G401 (cell line): Measurements from ENCODE around the gene FOXG1. TPM values are rescaled to one million over a fixed set of nuclear protein-coding genes. Genes with fewer than 3 reads are reported as not detected.

Experiments used
- DNase-seq: peaks from one replicate; pipeline ENCODE4 v3.0.0-alpha.2; 2015; ENCODE audit warnings: low spot score
- in situ Hi-C: cut with HindIII; loops from 2 replicates; pipeline ENCODE4 v1.10.0; 2016; ENCODE audit warnings: low sequenced_read_pairs, mixed read lengths
- total RNA-seq: library from RNA; depleted of rRNA; stranded (reverse); fragments of >200 nt; shearing (Covaris generic); gene quantifications from 2 replicates; pipeline ENCODE4 v1.2.3, GENCODE V29; 2014; rRNA removed

Gene FOXG1
- total RNA-seq, result 0.25 TPM in 1 of 2 replicates, not detected in the other

DNA sequence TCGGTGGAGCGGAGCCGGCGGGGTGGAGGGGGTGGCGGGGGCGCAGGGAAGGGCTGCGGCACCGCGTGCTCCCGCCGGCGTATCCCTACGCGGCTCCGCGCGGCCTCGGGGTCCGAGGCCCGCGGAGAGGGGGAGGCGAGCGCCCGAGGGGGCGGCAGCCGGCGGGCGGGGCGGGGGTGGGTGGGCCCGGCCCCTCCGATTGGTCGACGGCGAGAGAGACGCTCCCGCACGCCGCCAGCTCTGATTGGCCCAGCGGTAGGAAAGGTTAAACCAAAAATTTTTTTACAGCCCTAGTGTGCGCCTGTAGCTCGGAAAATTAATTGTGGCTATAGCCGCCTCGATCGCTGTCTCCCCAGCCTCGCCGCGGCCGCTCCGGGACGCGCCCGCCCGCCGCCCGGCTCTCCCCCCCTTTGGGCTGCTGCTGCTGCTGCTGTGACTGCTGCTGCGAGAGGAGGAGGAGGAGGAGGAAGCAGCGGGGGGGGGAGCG, at the start of gene FOXG1:
FOXG1 (plus strand) TSS at position 319 of the 487 bp plus-strand sequence. CDS start 493 bp downstream, outside the sequence.
- in situ Hi-C loops, result no loop called here

DNA sequence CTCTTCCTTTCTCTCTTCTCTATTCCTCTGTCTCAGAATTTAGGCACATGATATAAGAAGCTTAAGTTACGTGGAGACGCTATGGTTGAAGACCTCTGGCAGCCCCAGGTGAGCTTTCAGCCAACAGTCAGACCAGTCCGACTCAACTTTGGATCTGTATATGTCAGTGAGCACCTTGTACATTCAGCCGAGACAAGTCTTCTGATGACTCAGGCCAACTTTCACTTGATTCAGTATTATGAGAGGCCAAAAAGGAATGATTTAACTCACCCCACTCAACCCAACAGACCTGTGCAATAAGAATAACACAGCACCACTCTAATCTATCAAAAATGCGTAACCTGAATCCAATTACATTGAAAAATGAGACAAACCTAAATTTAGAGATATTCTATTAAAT, 47.5 kb upstream of the FOXG1 start:
- no peak for DNase-seq
- in situ Hi-C loops, result no loop called here

More for the DNA sequence above, at the start of gene FOXG1:
- DNase-seq, result no peak

DNA sequence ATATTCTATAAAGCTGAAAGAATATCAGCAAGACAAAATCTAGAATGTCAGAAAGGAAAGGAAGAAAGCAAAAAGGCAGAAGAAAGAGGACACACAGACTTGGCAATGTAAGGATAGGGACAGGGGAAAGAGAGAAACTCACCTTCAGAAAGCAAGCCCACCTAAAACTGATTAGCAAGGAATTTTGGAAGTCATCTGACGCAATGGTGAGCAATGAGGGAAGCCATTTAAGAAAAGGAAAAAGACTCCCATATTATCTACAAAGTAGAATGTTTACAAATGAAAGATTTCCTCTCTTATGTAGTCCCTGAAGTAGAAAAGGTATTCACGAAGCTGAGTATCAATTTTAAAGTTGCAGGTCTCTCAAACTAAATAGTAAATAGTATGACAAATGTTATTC, 35.2 kb upstream of the FOXG1 start:
- DNase-seq, result no peak
- in situ Hi-C loops, result no loop called here

DNA sequence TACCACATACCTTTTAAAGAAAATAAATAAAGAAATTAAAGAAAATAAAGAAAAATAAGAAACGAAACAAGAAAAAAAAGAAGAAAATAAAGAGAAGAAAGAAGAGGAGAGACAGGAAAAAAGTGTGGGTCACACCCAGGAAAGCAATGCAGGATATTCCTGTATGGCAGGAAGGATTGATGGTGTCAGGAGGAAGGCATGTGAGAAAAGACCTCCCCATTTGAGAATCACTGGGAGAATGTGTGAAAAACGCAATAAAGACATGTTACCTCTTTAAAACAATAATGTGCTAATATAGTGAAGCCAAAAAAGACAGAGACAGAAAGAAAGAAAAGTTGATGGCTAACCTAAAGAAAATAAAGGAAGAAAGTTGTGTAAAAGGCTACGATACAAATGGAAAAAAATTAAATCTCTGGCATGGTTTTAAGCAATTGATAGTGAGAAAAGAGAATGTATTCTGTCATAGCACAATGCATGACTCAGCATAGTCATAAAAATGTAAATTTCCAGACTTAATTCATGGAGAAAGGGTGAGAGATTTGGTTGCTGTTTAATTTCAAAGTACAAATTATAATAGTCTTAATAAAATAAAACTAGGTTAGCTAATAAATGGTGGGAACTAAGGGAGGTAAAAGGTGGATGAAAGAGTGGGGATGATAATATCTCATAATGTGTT, 24.3 kb upstream of the FOXG1 start:
- DNase-seq, result no peak
- in situ Hi-C loops, result no loop called here

DNA sequence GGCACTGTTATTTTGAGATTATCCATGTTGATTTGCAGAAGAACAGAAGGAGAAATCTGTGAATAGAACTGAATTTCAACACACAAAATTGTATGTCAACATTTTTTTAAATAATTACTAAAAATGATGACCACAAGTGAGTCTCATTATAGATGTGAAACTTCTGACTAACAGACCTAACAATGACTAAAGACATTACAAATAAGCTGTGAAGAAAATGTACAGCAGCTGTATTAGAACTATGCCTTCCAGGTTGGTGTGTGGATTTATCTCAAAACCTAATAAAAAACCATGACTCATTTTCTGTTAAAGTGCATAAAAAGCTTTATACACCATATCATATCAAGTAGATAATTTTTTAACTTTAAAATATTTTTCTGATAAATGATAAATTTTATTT, 22.5 kb upstream of the FOXG1 start:
- DNase-seq, result no peak
- in situ Hi-C loops, result no loop called here

DNA sequence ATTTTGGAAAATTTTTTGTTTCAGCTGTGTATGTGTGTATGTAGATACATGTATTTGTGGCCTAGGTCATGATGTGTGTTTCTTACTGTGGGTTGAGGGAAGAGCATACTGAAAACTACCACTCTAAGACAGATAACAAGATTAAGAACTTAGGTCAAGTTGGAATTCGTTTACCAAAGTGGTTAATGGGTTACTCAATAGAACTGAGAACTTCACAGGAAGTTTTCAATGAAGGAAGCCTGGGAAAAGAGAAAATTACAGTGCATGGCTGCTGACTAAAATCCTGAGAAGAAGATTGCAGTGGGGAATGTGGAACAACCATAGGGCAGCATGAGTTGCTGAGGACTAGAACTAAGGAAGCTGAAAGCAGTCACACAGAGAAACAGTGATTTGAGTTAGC, 21.4 kb upstream of the FOXG1 start:
- in situ Hi-C loops, result no loop called here
- no peak for DNase-seq

DNA sequence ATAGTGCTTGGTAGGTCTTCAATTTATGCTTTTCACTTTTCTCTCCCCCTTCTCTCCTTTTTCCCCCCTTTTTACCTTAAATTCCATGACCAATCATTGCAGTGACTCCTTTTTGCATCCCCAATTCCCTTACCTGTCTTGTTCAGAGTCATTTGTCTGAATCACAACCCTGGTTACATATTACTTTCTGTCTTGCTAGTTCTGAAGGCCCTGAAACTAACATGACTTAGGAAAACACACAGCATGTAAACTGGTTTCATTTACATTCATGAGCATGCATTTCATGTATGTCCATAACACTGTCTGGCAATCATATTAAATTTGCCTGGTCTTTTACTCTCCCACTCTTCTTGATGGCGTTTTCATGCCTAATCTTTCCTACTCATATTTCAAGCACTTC, 20.3 kb upstream of the FOXG1 start:
- DNase-seq, result no peak
- in situ Hi-C loops, result no loop called here

DNA sequence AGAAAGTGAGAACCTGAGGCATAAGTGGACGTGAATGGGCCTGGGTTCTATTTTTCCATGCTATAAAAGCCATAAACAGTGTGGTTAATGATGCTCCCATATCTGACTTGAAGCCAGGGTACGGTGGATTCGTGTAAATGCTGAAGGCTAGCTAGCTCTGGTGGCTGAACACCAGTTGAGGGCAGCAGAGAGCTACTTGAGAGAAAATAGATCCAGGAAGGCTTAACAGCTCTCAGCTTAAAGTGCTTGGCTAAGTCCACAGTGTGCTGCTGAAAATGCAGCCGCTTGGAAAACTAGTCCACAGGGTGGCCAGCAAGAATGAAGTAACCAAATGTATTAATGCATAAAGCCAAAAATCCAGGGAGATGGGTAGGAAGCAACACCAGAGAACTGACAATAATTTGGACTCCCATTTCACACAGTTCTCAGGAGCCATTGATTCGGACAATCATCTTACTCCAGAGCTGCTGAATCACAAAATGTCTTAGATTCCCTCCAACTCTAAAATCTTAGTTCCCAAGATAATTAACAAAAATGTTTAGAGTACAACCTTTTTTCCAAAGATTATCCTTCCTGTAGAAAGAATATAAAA, 15.0 kb upstream of the FOXG1 start:
- DNase-seq, result peak; percentile 20
- in situ Hi-C loops, result no loop called here

DNA sequence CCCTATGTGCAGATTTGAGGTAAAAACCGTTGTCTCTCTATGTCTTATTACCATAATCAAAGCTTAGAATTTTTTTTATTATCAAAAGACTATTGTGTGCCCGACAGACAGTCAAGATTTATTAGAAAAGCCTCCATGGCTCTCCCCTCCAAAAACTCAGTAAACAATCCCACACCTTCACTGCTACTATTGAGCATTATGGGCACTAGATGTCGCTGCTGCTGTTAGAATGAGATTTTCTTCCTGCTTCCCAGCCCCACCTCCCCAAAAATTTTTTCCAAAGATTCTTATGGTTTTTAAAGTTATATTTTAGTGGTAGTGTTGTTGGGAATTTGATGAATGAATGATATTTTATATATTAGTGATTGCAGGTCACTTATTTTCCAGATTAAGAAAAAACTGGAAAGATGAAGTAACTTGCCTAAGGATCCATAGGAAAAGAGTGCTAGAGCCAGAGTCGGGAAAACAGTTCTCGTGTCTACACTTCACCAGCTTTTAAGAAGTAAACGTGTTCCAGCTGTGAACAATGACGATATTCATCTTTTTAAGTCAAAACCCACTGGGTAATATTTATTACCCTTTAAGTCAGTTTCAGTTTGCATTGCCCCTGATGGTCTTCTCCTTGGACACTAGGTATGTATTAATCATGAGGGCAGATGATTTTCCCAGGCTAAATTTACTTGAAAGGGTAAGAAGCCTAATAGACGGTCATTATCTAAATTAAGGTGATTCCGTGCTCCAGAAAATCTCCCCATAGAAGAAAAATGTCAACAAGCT, 12.2 kb upstream of the FOXG1 start:
- DNase-seq, result peak; percentile 21
- in situ Hi-C loops, result no loop called here

DNA sequence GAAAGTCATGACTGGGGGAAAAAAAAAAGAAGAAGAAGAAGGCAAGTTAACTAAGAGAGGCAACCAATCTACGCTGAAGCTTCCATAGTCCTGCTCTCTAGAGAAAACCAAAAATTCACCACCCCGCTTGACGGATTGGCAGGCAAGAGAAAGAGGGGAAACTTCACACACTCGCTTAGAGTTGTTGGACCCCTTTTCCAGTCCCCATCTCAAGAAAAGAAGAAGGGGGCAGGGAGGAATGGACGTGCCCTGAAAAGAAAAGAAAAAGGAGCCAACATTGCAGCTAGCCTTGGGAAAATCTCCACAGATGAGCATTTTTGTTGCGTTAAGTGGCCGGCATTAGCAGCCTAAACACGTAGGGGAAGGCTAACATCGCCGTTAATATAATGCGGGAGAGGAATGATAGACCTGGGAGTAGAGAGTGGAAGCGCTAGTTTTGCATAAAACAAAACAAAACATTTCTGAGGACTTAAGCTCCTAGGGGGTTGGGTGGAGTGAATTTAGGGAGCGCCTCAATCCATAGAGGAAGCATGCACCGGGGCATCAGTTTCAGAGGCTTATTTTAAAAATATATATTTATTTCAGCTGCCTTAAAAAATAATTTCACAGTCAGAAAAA, 11.3 kb upstream of the FOXG1 start:
- in situ Hi-C loops, result no loop called here
- no peak for DNase-seq

DNA sequence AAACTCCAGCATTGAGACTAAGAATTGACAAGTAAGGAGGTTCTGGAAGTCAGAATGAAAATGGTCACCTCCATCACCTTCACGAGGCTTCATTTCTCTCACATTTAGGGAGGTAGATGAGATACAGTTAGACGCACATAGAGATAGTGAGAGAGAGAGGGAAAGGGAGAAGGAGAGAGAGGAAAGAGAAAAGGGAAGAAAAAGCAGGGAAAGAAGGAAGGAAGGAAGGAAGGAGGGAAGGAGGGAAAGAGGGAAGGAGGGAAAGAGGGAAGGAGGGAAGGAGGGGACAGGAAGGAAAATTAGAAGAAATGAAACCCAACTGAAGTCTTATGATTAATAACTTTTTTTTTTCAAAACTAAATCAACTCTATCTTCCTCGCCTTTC, 10.7 kb upstream of the FOXG1 start:
- no peak for DNase-seq
- in situ Hi-C loops, result no loop called here

DNA sequence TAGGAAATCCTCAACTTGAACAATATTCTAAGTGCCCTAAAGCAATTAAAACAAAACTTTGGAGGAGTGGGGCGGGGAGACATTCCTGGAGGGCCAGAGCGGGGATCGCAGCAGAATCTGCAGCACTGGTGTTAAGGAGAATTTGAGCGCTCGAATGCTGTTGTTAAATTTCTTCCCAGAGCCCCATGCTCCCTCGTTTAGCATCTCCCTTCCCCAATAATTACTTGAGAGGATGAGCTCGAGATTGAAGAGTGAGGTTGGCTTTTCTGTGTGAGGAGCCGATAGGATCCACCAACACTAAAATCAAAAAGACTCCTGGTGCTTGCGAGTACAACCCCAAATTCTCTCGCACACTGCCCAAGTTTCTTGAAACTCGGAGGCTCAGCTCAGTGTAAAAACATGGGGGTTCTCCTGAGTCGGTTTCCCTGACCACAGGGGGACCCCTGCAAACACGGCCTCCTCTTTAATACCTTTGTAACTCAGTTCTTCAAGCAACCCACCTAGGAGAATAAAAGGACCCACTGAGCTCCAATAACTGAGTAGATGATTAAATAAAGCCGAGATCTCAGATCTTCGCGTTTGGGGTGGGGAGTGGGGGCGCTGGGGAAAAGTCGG, 10.2 kb upstream of the FOXG1 start:
- no peak for DNase-seq
- in situ Hi-C loops, result no loop called here

DNA sequence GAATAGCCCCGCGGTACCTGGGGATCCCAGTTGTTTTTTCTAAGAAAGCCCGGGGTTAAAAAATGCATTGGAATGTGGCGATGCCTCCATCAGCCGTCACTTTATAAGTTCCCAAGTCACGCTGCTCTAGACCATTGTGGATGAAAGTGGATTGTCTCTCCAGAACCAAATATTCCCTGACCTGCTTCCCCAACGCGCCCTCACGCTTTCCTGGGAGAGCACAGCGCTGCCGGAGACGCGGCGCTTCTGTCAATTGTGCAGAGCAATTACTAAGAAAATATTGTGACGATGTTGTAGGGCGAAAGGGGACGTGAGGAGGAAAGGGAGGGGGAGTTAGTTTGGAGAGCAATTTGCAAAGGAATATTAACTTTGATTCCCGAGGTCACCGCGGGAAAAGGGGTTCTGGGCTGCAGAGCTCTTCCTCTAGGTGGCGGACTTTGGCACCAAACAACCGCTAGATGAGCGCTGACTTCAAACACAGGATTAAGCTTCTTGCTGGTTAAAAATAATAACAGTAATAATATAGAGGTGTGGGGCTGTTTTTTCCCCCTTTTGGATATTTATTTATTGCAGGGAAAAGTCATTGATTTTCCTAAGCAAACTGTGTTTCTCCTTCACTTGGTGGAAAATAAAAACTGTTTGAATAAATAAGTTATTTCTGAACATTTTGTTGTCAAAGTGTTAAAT, 9.6 kb upstream of the FOXG1 start:
- in situ Hi-C loops, result no loop called here
- no peak for DNase-seq

DNA sequence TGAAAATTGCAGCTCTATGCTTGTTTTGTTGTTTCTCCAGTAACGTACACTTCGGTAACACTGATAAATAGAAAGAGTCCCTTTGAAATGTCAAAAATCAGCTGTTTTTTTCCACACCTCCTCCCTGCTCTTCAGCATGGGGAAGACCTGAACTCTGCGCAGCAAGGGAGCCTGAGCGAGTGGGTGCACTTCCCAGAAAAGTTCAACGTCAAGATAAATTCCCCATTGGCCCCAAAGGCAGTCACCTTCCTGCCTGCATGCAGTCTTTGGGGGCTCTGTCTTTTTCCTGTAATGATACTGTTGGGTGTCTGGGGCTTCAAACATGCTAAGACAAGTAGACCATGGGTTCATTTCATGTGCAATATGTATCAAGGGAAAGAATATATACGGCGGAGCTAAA, 8.8 kb upstream of the FOXG1 start:
- DNase-seq, result no peak
- in situ Hi-C loops, result no loop called here

DNA sequence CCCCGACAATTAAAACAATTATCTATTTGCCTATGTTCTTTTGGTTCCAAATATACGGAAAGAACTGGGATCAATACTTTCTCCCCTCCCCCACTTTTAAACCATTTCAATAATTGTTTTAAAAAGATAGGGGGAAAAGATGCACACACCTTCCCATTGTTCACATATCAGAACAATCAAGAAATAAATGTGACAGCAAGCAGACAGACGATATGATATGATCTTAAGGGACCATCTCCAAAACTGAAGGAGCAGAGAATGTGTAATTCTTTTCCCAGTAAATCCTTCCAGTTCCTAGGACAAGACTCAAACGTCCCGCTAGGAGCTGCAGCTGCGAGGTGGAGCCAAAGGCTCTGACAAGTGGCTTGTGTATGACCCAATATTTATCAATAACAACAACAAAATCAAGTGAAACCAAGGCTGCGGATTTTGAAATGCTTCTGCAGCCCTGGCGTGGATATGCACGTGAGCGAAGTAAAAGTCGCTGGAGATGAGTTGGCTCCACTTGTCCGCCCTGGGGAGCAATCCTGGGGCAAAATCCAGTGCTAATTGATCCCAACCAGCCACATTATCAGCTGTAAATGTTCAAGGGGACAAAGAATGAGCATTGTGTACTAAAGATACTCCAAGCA, 8.2 kb upstream of the FOXG1 start:
- in situ Hi-C loops, result no loop called here
- DNase-seq, result no peak

DNA sequence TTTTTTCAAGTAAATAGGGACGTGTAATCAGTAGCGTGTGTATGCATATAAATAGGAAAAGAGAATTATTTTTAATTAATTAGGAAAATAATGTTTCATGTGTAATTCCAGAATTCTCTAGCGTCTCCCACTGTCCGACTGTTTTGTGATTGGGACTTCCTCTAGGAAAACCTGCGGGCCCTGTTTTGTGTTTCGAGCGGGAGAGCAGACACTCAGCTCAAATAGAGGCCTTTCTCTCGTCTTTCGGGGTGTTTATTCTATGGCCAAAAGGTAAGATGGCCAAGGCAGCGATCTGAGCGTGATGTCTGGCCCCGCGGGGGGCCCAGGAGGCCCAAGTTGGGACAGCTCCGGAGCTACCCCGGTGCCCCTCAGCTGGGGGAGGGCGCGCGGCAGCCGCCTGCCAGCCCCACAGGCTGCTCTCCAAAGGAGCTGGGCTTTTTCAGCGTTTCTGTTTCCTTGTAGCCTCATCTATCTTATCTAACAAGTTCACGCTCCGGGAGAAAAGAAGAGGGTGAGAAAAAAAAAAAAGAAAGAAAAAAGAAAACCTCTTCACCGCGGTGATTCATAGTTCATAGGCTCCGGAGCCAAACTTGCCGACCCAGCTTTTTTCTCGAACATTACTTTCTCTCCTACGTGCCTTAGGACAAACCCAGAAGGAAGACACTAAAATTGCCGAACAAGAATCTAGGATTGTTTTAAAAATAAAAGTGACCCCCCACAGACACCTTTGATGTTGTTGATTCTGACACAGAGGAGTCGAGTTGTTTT, 7.5 kb upstream of the FOXG1 start:
- in situ Hi-C loops, result no loop called here
- no peak for DNase-seq

DNA sequence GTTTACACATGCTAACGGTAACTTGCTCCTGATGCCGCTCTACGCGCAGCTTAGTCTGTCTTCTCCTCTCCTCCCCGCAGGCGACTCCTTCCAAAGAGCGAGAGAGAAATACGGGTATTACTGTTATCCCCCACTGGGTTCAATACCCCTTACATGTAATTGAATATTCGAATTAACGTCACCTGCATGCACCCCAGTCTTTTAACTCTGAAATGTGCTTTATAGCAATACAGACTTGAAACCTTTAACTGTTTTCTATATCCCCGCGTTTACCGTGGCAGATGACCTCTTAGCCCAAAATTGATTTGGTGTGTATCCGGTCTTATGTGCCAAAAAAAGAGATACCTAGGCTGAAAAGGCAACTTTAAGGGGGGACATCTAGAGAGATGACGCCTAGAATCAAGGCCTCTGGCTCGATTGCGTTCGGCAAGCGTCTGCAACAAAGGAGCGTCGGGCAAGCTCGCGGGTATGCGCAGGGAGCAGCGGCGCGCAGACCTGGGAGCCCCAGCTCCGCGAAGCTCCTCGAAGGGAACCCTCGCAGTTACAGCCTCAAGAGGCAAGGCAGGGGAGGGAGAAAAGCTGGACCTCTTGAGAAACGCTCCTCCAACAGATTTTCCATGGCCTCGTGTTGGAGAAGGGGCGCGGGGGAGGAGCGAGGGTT, 6.8 kb upstream of the FOXG1 start:
- no peak for DNase-seq

More for the DNA sequence above, 6.8 kb upstream of the FOXG1 start:
- in situ Hi-C loops, result no loop called here
